OCI-LY7 (cell line): ENCODE measurements around the gene TTC7B.

Experiments
- EZH2phosphoT487 ChIP-seq: fragments of 200-600 bp; sonication (generic); IDR thresholded peaks from 2 replicates; pipeline ENCODE4 v1.6.1; 2018; ENCODE audit warnings: low read depth, borderline replicate concordance, mild to moderate bottlenecking, mixed run types, antibody characterized with exemption, low read length, moderate library complexity, mixed read lengths
- TF ChIP-seq, protein P1 (sequence below): fragments of 200-600 bp; sonication (generic); conservative IDR thresholded peaks from 2 replicates; pipeline ENCODE4 v1.5.1; 2014; ENCODE audit warnings: mild to moderate bottlenecking, antibody characterized with exemption, low read length, moderate library complexity, mixed read lengths

DNA sequence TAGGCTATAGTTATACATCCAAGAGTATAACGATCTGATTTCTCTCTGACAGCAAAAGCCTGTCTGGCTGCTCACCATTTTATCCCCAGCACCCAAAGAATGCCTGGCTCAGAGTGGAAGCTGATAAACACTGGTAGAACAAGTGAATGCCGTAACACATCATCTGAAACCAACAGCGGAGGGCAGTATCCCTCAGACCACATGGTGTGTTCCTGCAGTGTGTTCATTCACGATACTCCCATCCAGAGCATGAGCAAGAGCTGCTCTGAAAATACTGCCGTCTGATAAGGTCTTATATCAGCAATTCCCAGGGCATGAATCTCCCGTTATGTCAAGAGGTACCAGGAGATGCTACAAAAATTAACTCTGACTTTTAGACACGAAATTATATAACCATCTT is 95.9 kb downstream of the TTC7B start:
- TF ChIP-seq, protein P1, sequence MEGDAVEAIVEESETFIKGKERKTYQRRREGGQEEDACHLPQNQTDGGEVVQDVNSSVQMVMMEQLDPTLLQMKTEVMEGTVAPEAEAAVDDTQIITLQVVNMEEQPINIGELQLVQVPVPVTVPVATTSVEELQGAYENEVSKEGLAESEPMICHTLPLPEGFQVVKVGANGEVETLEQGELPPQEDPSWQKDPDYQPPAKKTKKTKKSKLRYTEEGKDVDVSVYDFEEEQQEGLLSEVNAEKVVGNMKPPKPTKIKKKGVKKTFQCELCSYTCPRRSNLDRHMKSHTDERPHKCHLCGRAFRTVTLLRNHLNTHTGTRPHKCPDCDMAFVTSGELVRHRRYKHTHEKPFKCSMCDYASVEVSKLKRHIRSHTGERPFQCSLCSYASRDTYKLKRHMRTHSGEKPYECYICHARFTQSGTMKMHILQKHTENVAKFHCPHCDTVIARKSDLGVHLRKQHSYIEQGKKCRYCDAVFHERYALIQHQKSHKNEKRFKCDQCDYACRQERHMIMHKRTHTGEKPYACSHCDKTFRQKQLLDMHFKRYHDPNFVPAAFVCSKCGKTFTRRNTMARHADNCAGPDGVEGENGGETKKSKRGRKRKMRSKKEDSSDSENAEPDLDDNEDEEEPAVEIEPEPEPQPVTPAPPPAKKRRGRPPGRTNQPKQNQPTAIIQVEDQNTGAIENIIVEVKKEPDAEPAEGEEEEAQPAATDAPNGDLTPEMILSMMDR: no peak
- TF ChIP-seq EZH2phosphoT487: no peak
